NB4 (cell line): ENCODE measurements around the gene SMC3.

Experiments used
- DNase-seq: peaks from one replicate; pipeline ENCODE4 v3.0.0; 2010; ENCODE audit warnings: low read depth
- H3K4me3 ChIP-seq: one replicate; pipeline ENCODE4 v1.5.1; 2011; ENCODE audit warnings: mild to moderate bottlenecking, low read depth, low read length, moderate library complexity
- CTCF ChIP-seq: IDR thresholded peaks from one replicate; pipeline ENCODE4 v1.5.1; 2012; ENCODE audit warnings: low read depth, low read length
- MAX ChIP-seq: IDR thresholded peaks from 2 replicates; pipeline ENCODE4 v1.6.1; 2011; ENCODE audit warnings: low read depth, low read length
- MYC ChIP-seq: IDR thresholded peaks from 2 replicates; pipeline ENCODE4 v1.6.1; 2011; ENCODE audit warnings: low read depth, low read length
- POLR2A ChIP-seq: IDR thresholded peaks from 2 replicates; pipeline ENCODE4 v1.6.1; 2011; ENCODE audit warnings: mild to moderate bottlenecking; ENCODE audit not compliant: insufficient read length; ENCODE audit errors: extremely low read depth

SMC3 gene

GRCh38 chr10:110562348-110562747 is 5.1 kb upstream of the SMC3 start:
- TF ChIP-seq MYC (no peak), MAX (no peak), CTCF (no peak), POLR2A (no peak)
- no peak for DNase-seq
- H3K4me3 ChIP-seq = no peak overlapping the region

DNA sequence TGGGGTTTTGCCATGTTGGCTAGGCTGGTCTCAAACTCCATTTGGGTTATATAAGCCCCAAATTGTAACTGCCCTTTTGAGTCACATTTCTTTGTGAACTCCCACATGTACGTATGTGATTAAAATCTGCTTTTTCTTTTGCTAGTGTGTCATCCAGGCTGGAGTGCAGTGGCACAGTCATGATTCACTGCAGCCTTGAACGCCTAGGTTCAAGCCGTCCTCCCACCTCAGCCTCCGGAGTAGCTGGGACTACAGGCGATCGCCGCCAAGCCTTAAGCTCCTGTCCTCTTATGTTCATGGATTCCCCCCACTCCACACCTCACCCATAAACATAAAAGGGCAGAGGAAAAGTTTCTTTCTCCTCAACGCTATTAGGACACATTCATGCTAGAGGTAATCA is 4.4 kb upstream of the SMC3 start:
- H3K4me3 ChIP-seq = no peak overlapping the region
- TF ChIP-seq POLR2A (no peak), MAX (no peak), MYC (no peak), CTCF (no peak)
- no peak for DNase-seq

- peak overlapping the region; percentile 88 for H3K4me3 ChIP-seq
- DNase-seq = peak; percentile 36
- no peak for TF ChIP-seq MAX
- TF ChIP-seq CTCF = no peak
- no peak for TF ChIP-seq POLR2A
- no peak for TF ChIP-seq MYC
Measured at GRCh38 chr10:110566472-110567200, 859 bp upstream of the SMC3 start.

GRCh38 chr10:110568055-110568735 is 700 bp downstream of the SMC3 start:
- H3K4me3 ChIP-seq = peak overlapping the region; percentile 88
- peak; percentile 46 for TF ChIP-seq MAX
- peak; percentile 69 for TF ChIP-seq MYC
- TF ChIP-seq POLR2A = no peak
- DNase-seq = peak; percentile 82

DNA sequence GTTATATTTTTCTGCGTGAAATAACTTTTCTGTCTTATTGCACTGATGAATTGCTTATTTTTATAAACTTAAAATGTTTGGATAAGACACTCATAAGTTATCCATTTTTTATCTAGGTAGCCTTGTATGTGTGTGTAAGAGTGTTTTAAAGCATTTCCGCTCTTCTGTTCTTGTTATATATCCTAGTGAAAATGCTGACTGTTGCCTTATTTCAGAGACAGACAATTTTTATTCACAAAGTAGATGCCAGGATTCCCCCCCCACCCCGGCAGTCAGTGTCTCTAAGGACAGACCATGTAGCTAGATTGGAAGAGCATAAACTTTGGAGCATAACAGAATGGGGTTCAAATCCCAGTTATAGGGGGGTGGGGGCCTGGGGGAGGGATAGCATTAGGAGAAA is 1.6 kb downstream of the SMC3 start:
- DNase-seq = no peak
- no peak for TF ChIP-seq CTCF
- no peak for TF ChIP-seq MAX
- no peak for TF ChIP-seq POLR2A
- TF ChIP-seq MYC = no peak
- peak overlapping the region; percentile 88 for H3K4me3 ChIP-seq

DNA sequence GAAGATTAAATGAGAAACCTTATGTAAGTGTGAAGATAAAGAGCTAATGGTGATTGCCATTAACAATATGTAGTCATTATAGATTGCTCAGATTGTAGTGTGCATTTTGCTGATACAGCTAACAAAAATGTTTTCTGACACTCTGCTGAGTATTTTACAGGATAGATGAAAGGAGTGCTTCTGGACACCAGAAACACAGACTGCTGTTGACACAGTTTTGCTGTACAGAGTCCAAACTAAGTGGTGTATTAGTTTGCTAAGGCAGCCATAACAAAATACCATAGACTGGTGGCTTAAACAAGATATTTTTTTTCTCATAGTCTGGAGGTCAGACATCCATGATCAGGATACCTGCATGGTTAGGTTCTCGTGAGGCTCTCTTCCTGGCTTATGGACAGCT is 2.2 kb downstream of the SMC3 start:
- DNase-seq = no peak
- TF ChIP-seq POLR2A (no peak), CTCF (no peak), MAX (no peak), MYC (no peak)
- H3K4me3 ChIP-seq = peak overlapping the region; percentile 88
